A172 (cell line): ENCODE results near the gene CCL25. TPM values are rescaled to one million over a fixed set of nuclear protein-coding genes. Genes with fewer than 3 reads are reported as not detected.
A peak's percentile ranks its signal among the peaks of the same experiment; 100 is the strongest.

Source experiments
- DNase-seq: peaks from one replicate; pipeline ENCODE4 v3.0.0-alpha.2; 2015; ENCODE audit warnings: low spot score
- total RNA-seq: library from RNA; depleted of rRNA; stranded (reverse); fragments of >200 nt; shearing (Covaris generic); gene quantifications from 2 replicates; pipeline ENCODE4 v1.2.3, GENCODE V29; 2014

CCL25 gene
- total RNA-seq, 1 experiment from 2014 or later = not detected

DNA sequence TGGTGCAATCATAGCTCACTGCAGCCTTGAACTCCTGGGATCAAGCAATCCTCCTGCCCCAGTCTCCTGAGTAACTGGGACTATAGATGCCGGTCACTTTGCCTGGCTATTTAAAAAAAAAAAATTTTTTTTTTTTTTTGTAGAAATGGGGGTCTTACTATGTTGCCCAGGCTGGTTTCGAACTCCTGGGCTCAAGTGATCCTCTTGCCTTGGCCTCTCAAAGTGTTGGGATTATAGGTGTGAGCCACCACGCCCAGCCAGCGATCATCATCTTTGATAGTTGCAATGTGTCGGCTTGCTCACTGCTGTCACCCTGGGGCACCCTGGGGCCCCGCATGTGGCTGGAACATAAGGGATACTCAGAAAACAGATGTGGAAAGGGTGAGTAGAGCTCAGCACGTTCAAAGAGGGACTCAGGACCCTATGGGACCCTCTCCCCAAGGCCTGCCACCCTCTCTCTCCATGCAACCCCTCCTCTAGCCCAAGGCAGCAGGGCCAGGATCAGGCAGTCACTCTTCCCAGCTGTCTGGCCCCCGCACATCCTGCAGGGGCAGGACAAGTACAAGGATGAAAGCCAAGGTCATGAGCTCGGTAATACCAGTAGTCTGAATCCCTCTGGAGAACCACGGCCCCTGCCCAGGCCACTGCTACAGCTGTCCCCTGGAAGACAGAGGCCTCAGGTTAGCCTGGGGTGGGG is 6.5 kb upstream of the CCL25 start:
- no peak for DNase-seq

DNA sequence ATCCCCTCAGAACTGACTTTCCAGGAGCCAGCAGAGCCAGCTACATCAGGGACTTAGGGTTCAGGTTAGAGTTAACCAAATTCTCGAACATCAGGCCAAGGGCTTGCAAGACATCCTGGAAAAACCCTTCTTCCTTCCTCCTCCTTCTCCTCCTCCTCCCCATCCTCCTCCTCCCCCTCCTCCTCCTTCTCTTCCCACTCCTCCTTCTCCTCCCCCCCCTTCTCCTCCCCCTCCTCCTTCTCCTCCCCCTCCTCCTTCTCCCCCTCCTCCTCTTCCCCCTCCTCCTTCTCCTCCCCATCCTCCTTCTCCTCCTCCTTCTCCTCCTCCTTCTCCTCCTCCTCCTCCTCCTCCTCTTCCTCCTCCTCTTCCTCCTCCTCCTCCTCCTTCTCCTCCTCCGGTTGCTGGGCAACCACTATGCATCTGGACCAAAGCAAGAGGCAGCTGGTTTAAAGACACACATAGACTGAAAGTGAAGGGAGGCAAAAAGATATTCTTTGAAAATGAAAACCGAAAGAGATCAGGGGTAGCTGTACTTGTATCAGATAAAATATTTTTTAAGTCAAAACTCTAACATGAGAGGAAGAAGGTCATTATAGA is 5.9 kb upstream of the CCL25 start:
- no peak for DNase-seq

DNA sequence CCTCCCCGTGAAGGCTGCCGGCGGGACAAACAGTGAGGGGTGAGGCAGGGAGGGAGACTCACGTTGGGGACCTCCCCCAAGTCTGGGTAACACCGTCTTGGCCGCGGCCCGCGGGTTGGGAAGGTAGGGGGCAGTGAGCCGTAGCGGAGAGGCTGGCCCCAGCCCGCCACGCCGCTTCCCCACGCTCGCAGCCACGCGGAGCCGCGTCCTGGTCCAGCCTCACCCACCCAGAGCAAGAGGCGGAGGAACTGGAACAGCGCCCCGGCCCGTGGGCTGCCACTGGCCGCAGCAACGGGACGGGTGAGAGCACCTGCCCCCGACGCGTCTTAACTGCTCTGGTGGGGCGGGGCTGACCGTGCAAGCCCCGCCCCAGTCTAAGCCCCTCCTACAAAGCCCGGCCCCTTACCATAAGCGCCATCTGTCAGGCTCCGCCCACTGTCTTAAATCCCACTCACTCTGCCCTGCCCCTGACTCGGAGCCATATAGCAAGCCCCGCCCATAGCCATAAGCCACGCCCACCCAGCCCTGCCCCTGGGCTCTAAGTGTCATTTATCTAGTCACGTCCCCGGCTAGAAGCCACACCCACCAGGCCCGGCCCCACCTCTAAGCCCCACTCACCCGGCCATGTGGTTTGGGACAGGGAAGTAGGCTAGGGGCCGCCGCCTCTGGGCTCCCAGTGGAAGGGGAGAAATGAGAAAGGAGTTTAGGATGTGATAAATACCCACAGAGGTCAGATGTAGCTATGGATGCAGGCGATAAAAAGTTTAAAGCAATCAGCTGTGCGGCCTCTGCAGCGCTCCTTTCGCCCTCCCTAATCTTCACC is 2.1 kb upstream of the CCL25 start:
- peak; percentile 60 for DNase-seq

DNA sequence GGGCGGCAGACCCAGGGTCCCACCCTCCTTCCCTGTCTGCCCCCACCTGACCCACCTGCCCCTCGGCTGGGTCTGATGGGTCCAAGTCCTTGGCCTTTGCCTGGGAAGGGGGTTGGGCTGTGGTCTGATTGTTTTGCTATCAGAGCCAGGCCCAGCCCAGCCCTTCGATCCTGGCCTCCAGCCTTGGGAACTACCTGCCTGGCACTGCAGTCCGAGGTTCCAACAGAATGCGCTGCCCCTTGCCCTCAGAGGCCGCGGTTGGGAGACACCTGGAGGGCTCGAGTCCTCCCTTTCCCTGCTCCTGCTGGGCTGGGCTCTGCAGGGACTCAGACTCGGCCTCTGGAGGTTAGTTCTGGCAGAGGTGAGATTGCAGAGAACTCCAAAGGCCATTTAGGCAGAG is 1.6 kb downstream of the CCL25 start:
- DNase-seq = no peak

DNA sequence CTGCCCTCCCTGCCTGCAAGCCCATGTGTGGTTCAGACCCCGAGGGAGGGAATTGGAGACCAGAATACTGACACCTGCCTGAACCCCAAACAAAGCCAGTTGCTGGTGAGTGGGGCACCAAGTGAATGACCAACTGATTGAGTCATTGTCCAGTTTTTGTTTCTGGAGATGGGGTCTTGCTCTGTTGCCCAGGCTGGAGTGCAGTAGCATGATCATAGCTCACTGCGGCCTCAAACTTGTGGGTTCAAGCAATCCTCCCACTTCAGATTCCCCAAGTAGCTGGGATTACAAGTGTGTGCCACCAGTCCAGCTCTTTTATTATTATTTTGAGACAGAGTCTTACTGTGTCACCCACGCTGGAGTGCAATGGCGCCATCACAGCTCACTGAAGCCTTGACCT is 4.0 kb downstream of the CCL25 start:
- no peak for DNase-seq

DNA sequence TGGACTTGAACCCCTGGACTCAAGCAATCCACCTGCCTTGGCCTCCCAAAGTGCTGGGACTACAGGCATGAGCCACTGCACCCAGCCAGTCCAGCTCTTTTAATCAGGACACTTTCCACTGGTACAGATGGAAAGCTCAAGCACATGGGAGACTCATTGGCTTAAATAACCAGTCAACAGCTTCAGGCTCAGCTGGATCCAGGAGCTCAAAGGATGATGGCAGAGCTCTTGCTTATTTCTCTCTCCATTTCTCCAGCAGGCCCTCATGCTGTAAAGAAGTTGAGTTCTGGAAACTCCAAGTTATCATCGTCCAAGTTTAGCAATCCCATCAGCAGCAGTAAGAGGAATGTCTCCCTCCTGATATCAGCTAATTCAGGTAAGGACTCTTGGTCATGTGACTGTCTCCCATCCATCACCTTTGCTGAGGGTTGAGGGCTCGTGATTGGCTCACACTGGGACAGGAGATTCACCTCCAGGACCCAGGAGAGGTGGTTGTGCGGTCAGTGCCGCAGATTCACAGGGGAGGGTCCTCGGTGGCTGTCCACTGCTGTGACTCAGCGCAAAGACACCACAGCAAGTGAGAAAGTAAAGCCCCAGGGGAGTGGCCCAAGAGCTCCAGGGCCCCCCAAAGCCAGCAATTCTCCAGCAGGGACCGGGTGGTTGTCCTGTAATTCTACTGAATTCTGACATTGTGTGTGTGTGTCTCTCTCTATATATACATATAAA is 5.1 kb downstream of the CCL25 start:
- no peak for DNase-seq

DNA sequence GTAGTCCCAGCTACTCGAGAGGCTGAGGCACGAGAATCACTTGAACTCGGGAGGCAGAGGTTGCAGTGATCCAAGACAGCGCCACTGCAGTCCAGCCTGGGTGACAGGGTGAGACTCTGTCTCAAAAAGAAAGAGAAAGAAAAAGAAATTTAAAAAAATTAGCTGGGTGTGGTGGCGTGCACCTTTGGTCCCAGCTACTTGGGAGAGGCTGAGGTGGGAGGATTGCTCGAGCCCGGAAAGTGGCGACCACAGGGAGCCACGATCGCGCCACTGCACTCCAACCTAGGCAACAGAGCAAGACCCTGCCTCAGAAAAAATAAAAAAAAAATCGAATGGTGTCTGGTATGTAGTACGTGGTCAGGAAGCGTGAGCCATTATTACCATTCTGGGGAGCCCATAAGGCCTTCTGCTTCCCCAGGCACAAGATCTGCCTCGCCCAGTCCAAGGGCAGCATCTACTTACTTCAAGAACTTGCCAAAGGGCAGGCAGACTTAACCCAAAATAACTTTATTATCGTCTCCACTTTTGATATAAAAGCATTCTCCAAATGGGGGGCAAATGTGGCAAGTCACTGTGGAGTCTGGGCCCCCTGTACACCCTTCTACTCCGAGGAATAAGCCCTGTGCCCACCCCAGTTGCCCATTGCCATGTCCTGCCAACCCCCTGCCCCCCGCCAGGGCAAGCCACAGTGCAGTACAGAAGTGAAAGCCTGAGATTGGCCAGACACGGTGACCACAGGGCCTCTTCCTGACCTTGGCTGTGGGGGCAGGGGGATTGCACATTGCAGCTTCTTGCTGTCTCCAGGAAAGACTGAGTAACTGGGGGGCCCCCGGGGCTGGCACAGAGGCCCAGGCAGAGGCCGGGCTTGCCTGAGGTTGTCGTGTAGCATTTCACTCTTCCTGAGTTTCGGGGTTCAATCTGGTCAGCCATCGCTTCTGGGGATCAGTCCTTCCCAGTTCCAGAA is 12.6 kb downstream of the CCL25 start:
- DNase-seq = no peak

DNA sequence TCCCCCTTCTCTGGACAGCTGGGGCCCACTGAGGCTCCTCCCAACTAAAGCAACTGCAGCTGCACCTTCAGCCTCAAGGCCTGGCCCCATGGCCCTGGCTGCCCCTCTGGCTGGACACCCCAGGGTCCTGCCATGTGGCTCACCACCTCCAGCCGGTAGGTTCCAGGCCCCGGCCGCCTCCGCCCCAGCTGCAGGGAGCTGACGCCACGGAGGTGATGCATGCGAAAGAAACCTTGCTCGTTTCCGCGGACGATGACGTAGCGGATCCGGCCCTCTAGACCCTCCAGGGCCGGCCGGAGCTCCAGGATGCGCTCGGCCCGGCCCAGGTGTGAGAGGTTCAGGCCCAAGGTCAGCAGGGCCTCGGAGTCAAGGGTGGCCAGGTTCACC is 13.3 kb downstream of the CCL25 start:
- no peak for DNase-seq

DNA sequence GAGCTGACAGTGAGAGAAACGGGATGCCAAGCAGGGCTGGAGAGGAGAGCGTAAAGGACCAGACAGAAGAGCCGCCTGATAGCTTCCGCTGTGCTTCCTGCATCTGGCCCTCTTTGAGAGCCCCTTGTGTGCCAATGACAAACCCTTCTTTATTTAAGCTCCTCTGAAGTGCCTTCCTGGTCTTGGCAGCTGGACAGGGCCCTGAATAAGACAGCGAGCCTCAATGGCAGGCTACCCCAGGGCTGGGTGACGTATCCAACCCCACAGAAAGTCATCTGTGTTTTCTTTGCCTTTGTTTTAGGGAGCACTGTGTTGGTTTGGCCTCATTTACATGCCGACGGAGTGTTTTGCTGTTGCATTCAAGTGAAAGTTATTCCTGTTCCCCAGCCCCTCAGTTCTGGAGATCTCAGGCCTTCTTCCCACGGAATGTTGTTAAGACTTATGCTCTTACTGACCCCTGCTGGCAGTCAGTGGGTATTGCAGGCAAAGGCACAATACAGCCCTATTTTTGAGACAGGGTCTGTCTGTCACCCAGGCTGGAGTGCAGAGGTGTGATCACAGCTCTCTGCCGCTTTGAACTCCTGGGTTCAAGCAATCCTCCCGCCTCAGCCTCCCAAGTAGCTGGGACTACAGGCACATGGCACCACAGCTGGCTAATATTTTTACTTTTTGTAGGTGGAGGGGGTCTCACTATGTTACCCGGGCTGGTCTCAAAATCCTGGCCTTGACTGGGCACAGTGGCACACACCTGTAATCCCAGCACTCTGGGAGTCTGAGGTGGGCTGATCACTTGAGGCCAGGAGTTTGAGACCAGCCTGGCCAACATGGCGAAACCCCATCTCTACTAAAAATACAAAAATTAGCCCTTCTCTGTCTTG is 16.8 kb downstream of the CCL25 start:
- DNase-seq = no peak

DNA sequence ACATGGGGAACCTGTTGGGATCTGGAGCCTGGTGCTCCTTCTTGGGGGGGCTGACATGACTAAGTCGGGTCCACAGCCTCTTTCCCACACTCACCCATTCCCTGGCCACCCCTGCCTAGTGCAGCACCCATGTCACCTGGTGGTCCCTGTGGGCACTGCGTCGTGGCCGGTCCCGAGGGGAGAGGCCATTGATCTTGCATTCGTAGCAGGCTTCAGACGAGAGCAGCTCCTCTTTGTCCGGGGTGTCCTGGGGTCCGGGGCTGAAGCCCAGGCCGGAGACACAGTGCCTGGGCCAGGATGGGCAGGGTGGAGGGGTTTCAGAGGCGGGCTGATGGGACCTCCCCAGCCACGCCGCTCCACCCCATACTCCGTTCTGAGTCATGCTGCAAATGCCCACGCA is 19.4 kb downstream of the CCL25 start:
- DNase-seq = no peak

DNA sequence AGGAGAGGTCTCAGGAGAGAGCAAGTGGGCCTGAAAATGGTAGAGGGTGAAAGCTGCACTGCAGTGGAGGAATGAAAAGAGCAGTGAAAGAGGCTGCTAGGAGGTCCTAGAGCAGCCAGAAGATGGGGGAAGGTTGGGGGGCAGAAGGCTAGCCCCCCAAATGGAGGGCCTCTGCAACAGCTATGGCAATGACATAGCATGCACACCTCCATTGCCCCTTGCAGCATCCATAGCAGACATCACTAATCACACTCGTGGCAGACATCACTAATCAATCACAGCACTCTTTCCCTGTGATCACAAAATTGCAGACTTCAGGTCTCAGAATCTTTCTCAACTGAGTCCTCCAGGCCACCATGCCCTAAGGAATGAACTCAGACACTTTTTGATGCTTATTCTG is 21.9 kb downstream of the CCL25 start:
- no peak for DNase-seq

DNA sequence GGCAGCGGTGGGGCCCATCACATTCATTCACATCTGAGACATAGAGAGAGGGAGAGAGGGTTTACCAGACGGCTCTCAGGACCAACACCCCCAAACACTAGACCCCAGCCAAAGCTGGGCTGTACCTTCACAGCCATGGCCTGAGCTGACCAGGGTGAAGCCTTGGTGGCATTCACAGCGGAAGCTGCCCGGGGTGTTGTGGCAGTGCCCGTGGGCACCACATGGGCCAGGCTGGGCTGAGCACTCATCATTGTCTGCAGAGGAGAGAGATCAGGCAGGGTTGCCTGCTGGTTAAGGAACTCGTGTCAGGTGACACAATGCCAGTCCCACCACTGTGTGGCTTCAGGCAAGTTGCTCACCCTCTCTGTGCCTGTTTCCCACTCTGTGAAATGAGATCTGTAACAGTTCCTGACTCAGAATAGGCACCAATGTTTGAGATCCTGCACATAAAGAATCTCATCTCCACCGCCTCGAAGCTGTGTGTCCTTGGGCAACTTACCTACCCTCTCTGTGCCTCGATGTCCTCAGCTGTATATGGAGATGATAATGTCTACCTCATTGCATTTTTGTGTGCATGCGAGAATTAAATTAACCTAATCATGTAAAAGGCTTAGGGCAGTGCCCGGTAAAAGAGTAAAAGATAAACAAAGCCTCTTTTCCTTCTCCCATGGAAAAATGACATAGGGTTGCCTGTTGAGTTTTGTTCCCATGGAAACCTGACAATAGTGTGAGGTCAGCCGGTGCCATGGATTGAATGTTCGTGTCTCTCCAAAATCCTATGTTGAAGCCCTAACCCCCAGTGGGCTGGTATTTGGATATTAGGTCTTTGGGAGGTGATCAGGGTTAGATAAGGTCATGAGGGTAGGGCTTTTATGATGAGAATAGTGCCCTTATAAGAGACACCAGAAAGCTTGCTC is 22.9 kb downstream of the CCL25 start:
- no peak for DNase-seq

DNA sequence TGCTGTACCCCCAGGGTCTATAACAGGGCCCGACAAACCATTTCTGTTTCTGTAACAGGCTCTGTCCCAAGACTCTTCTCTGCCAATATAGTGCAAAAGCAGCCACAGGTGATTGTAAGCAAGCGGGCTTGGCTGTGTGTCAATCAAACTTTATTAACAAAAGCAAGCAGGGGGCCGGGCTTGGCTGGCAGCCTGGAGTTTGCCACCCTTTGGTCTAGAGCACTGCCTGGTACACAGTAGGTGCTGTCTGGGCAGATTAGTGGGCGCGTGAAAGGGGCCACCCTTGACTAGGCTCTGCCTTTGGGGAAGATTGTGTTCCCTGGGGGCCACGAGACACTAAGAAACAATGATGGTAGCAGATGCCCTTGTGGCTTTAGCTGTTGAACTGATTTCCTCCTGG is 27.4 kb downstream of the CCL25 start:
- no peak for DNase-seq

DNA sequence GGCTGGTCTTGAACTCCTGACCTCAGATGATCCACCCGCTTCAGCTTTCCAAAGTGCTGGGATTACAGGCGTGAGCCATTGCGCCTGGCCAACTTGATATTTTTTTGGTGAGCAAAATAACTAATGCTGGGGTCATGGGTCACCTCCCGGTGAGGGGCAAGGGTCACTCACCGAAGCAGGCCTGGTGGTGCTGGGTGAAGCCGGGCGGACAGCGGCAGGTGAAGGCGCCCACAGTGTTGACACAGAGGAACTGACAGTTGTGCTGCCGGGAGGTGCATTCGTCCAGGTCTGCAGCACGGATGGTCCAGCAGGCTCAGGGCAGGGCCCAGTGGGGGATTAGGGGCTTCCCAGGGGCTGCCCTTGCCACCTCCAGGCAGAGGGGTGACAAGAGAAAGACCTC is 28.3 kb downstream of the CCL25 start:
- no peak for DNase-seq

DNA sequence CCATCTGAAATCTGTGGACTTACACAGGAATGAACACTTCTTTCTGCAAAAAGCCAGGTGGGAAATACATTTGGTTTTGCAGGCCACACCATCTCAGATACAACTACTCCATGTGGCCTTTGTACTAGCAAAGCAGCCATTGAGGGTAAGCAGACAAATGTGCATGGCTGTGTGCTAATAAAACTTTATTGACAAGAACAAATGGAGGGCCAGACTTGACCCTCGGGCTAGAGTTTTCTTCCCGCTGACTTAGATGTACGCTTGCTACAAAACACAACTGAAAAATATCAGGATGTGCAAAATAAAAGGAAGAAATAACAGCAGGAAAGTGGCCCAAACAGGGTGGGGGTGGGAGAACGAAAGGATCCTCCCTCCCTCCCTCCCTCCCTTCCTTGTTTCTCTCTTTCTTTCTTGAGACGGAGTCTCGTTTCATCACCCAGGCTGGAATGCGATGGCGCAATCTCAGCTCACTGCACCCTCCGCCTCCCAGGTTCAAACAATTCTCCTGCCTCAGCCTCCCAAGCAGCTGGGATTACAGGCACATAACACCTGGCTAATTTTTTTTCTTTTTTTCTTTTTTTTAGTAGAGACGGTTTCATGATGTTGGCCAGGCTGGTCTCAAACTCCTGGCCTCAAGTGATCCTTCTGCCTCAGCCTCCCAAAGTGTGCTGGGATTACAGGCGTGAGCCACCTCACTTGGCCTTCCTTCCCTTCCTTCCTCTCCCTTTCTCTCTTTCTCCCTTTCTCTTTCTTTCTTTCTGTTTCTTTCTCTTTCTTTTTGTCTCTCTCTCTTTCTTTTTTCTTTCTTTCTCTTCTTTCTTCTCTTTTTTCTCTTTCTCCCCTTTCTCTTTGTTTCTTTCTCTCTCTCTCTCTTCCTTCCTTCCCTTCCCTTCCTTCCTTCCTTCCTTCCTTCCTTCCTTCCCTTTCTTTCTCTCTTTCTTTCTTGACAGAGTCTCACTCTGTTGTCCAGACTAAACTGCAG is 29.3 kb downstream of the CCL25 start:
- no peak for DNase-seq

DNA sequence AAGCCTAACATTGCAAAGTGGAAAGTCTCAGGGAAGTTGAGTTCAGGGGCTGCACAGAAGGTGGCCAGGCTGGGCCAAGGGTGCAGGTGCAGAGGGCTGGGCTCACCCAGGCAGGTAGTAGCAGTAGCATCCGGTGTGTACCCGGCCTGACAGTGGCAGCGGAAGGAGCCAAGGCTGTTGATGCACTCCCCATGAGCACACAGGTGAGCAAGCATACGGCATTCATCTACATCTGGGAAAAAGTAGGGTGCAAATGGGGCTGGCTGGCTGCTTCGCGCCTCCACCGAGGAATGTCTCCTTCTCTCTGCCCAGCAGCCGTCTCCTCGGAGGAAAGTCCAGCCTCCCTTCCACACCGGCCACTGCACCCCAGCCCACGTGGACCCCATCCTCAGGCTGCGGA is 30.6 kb downstream of the CCL25 start:
- DNase-seq = no peak

DNA sequence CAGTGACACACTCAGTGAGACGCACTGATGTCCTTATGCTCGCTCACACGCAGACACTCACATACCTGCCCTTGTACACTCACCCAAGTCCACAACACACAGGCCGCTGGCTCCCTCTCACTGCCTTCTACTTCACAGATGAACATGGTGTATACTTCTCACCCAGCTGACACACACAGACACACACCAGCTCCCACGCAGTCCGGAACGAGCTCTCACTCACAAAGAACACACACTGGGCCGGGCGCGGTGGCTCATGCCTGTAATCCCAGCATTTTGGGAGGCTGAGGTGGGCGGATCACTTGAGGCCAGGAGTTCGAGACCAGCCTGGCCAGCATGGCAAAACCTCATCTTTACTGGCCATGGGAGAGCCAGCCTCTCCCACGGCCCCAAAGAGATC is 31.6 kb downstream of the CCL25 start:
- no peak for DNase-seq
